DND-41 (cell line): ENCODE data around the gene FDXR.

ENCODE experiments used
- ATAC-seq: fragments of 200-7000 bp; cut with Tn5 transposase; 3 replicates; pipeline ENCODE4 v1.9.1; 2021; ENCODE audit warnings: low read depth; ENCODE audit not compliant: insufficient read depth
- DNase-seq: peaks from one replicate; pipeline ENCODE4 v3.0.0-alpha.2; 2020
- H2AFZ ChIP-seq: 2 replicates; pipeline ENCODE4 v1.6.0; 2012; ENCODE audit warnings: low read depth, low read length
- H3K27ac ChIP-seq: 2 replicates; pipeline ENCODE4 v1.5.1; 2012; ENCODE audit warnings: low read length, inconsistent platforms
- H3K27me3 ChIP-seq: fragments of 200-600 bp; sonication (generic); 2 replicates; pipeline ENCODE4 v1.6.0; 2012; ENCODE audit warnings: low read length, mild to moderate bottlenecking, inconsistent platforms; ENCODE audit not compliant: insufficient read depth, poor library complexity
- H3K36me3 ChIP-seq: 2 replicates; pipeline ENCODE4 v1.5.1; 2012; ENCODE audit warnings: low read length, inconsistent platforms; ENCODE audit not compliant: insufficient read depth
- H3K4me1 ChIP-seq: 2 replicates; pipeline ENCODE4 v1.5.1; 2012; ENCODE audit warnings: mild to moderate bottlenecking, low read length; ENCODE audit not compliant: insufficient read depth
- H3K4me2 ChIP-seq: 2 replicates; pipeline ENCODE4 v1.6.0; 2012; ENCODE audit warnings: mild to moderate bottlenecking, moderate library complexity, low read length, inconsistent platforms; ENCODE audit not compliant: insufficient read depth
- H3K4me3 ChIP-seq, 2 experiments: fragments of 200-600 bp in 1 of 2; shearing (Covaris generic) in 1 of 2; 2 replicates each; pipeline ENCODE4 v1.5.1; 2012 to 2016; ENCODE audit warnings: inconsistent platforms in 2 of 2, low read length in 2 of 2, mild to moderate bottlenecking in 2 of 2, low read depth in 1 of 2, moderate library complexity in 1 of 2
- H3K79me2 ChIP-seq: 2 replicates; pipeline ENCODE4 v1.6.0; 2012; ENCODE audit warnings: low read length, inconsistent platforms; ENCODE audit not compliant: insufficient read depth
- H3K9ac ChIP-seq: 2 replicates; pipeline ENCODE4 v1.6.0; 2012; ENCODE audit warnings: low read depth, mild to moderate bottlenecking, inconsistent platforms, low read length, moderate library complexity
- H3K9me3 ChIP-seq: 2 replicates; pipeline ENCODE4 v1.5.1; 2012; ENCODE audit warnings: low read length, moderate library complexity, mild to moderate bottlenecking, inconsistent platforms; ENCODE audit not compliant: insufficient read depth, severe bottlenecking
- H4K20me1 ChIP-seq: 2 replicates; pipeline ENCODE4 v1.6.0; 2012; ENCODE audit warnings: low read length; ENCODE audit not compliant: insufficient read depth
- CTCF ChIP-seq: IDR thresholded peaks from 2 replicates; pipeline ENCODE4 v1.5.1; 2012; ENCODE audit warnings: borderline replicate concordance, low read length, moderate library complexity, mild to moderate bottlenecking; ENCODE audit not compliant: poor library complexity, severe bottlenecking; ENCODE audit errors: extremely low read depth
- EZH2 ChIP-seq: IDR thresholded peaks from 3 replicates; pipeline ENCODE4 v1.6.1; 2012; ENCODE audit warnings: borderline replicate concordance, low read depth, mild to moderate bottlenecking, moderate library complexity, low read length, inconsistent platforms; ENCODE audit not compliant: severe bottlenecking

The FDXR gene

GRCh38 chr17:74878658-74879057, 5.9 kb upstream of the FDXR start:
- peaks cover 4% of the 10 kb centered on the region for H3K79me2 ChIP-seq
- no peaks in the 10 kb centered on the region for H3K36me3 ChIP-seq
- TF ChIP-seq EZH2 (no peak), CTCF (no peak)
- H3K27ac ChIP-seq = no peak overlapping the region
- H3K4me3 ChIP-seq = no peak overlapping the region
- no peaks in the 10 kb centered on the region for H3K9me3 ChIP-seq
- H2AFZ ChIP-seq = no peak overlapping the region
- peaks cover 10% of the 10 kb centered on the region for H3K4me1 ChIP-seq
- H4K20me1 ChIP-seq = peaks cover 5% of the 10 kb centered on the region; the same call in 1 of the 2 replicates
- no peak for DNase-seq
- H3K4me2 ChIP-seq = no peak overlapping the region
- no peak overlapping the region for H3K9ac ChIP-seq
- ATAC-seq = no peak
- peaks cover 7% of the 10 kb centered on the region for H3K27me3 ChIP-seq

GRCh38 chr17:74877592-74878548, 5.1 kb upstream of the FDXR start:
- no peak for ATAC-seq
- H3K4me1 ChIP-seq = peaks cover 10% of the 10 kb centered on the region
- H2AFZ ChIP-seq = no peak overlapping the region
- H3K27ac ChIP-seq = no peak overlapping the region
- peaks cover 5% of the 10 kb centered on the region; the same call in 1 of the 2 replicates for H4K20me1 ChIP-seq
- no peak for DNase-seq
- no peak overlapping the region for H3K4me2 ChIP-seq
- peaks cover 7% of the 10 kb centered on the region for H3K27me3 ChIP-seq
- TF ChIP-seq EZH2 = no peak
- TF ChIP-seq CTCF = no peak
- H3K36me3 ChIP-seq = no peaks in the 10 kb centered on the region
- H3K9ac ChIP-seq = no peak overlapping the region
- H3K9me3 ChIP-seq = no peaks in the 10 kb centered on the region
- no peak overlapping the region for H3K4me3 ChIP-seq
- H3K79me2 ChIP-seq = peaks cover 4% of the 10 kb centered on the region

GRCh38 chr17:74875977-74876593, 3.3 kb upstream of the FDXR start:
- Histone ChIP-seq H2AFZ (no peak overlapping the region), H3K9ac (no peak overlapping the region), H3K4me2 (no peak overlapping the region), H3K4me1 (peaks cover 25% of the 10 kb centered on the region), H3K9me3 (no peaks in the 10 kb centered on the region), H3K4me3 (no peak overlapping the region), H3K27ac (no peak overlapping the region), H3K27me3 (peaks cover 7% of the 10 kb centered on the region), H3K36me3 (no peaks in the 10 kb centered on the region), H3K79me2 (peaks cover 17% of the 10 kb centered on the region), H4K20me1 (peaks cover 4% of the 10 kb centered on the region; the same call in 1 of the 2 replicates)
- DNase-seq = no peak
- ATAC-seq = no peak
- no peak for TF ChIP-seq EZH2
- TF ChIP-seq CTCF = no peak
